ENCODE measurements around the gene NKX2-3. TPM values are rescaled to one million over a fixed set of nuclear protein-coding genes. Genes with fewer than 3 reads are reported as not detected.
A peak's percentile ranks its signal among the peaks of the same experiment; 100 is the strongest.

NKX2-3 gene
- total RNA-seq, 1 experiment from 2014 or later = 0.15 TPM

DNA sequence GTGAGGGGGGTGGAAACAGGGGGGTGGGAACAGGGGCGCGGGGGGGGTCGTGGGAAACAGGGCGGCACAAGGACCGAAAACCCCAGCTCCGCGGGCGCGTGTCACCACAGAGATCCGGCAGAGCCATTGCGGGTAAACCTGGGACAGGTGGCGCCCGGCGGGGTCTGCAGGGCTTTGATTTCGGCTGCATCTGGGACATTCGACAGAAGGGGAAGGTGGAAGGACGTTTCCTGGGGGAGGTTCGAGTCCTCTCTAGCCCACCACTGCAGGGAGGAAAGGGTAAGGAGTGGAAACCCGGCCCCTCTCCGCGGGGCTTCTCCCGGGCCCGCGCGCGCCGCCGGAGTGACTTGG lies 7.5 kb downstream of the NKX2-3 start:
- BruUV-seq (replicated peaks) = no TSS peak
- H3K4me3 ChIP-seq (ENCODE audit: low read depth in 2 of 2, low read length in 2 of 2) = peak overlapping the region; percentile 34 to 38; a peak in 3 of 4 replicates
- in situ Hi-C loops (cut with HindIII; ENCODE audit: low pct_unique_long_range_greater_than_20kb, low sequenced_read_pairs) = no loop called here

DNA sequence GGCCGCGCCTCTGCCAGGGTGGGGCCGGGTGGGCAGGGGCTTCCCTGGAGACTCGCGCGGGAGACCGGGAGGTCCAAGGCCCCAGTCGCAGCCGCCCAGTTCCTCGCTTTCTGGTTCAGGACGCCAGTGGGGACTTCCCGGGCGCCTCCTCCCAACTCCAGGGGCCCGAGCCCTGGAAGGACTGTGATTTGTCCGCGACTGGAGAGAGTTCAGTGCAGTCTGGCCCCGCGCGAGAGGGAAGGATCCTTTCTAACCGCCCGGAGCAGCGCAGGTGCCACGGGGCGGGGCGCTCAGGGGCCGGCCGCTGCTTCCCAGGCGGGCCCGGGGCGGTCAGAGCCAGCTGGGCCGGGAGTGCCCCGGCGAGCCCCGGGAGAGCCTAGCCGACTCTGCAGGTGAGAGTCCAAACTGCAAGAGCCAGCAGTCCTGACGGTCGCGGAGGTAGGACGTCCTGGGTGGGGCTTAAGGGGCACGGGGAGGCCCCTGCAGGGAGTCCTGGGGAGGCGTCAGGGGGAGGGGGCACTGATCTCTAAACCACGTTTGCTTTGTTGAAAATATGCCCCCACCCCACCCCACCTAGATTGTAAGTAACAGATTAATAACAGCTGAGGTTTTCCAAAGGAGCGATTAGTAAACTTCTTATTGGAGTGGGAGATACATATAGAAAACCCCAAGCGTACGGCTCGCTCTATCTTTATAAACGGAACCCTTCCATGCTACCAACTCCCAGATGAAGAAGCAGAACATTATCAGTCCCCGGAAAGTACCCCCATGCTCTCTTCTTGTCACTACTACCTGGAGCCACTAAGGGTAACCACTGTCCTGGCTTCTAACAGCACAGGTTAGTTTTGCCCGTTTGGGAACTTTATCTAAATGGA lies 8.2 kb downstream of the NKX2-3 start:
- BruUV-seq (replicated peaks) = no TSS peak
- peaks cover 5% of the 10 kb centered on the region; the same call in 1 of the 2 replicates for H3K4me1 ChIP-seq (ENCODE audit: control insufficient read depth, insufficient read depth, low read length)
- POLR2A ChIA-PET = no interaction called here
- H3K4me3 ChIP-seq (ENCODE audit: low read depth in 2 of 2, low read length in 2 of 2) = peak overlapping the region; percentile 34 to 38
- ATAC-seq (peak; percentile 74), DNase-seq (ENCODE audit: low read depth, low spot score) (no peak)
- TF ChIP-seq POLR2AphosphoS5 (IDR thresholded peaks at IDR 0.05; ENCODE audit: low read depth, low read length) (no peak), TCF7L2 (IDR thresholded peaks at IDR 0.05; ENCODE audit: low read depth, low read length) (no peak), SIN3A (IDR thresholded peaks at IDR 0.05; ENCODE audit: borderline replicate concordance, insufficient read depth, low read depth, low read length) (no peak)
- TF ChIP-seq, protein P1, sequence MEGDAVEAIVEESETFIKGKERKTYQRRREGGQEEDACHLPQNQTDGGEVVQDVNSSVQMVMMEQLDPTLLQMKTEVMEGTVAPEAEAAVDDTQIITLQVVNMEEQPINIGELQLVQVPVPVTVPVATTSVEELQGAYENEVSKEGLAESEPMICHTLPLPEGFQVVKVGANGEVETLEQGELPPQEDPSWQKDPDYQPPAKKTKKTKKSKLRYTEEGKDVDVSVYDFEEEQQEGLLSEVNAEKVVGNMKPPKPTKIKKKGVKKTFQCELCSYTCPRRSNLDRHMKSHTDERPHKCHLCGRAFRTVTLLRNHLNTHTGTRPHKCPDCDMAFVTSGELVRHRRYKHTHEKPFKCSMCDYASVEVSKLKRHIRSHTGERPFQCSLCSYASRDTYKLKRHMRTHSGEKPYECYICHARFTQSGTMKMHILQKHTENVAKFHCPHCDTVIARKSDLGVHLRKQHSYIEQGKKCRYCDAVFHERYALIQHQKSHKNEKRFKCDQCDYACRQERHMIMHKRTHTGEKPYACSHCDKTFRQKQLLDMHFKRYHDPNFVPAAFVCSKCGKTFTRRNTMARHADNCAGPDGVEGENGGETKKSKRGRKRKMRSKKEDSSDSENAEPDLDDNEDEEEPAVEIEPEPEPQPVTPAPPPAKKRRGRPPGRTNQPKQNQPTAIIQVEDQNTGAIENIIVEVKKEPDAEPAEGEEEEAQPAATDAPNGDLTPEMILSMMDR (IDR thresholded peaks at IDR 0.05) = no peak
- TF ChIP-seq, protein P2, sequence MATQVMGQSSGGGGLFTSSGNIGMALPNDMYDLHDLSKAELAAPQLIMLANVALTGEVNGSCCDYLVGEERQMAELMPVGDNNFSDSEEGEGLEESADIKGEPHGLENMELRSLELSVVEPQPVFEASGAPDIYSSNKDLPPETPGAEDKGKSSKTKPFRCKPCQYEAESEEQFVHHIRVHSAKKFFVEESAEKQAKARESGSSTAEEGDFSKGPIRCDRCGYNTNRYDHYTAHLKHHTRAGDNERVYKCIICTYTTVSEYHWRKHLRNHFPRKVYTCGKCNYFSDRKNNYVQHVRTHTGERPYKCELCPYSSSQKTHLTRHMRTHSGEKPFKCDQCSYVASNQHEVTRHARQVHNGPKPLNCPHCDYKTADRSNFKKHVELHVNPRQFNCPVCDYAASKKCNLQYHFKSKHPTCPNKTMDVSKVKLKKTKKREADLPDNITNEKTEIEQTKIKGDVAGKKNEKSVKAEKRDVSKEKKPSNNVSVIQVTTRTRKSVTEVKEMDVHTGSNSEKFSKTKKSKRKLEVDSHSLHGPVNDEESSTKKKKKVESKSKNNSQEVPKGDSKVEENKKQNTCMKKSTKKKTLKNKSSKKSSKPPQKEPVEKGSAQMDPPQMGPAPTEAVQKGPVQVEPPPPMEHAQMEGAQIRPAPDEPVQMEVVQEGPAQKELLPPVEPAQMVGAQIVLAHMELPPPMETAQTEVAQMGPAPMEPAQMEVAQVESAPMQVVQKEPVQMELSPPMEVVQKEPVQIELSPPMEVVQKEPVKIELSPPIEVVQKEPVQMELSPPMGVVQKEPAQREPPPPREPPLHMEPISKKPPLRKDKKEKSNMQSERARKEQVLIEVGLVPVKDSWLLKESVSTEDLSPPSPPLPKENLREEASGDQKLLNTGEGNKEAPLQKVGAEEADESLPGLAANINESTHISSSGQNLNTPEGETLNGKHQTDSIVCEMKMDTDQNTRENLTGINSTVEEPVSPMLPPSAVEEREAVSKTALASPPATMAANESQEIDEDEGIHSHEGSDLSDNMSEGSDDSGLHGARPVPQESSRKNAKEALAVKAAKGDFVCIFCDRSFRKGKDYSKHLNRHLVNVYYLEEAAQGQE (IDR thresholded peaks at IDR 0.05; ENCODE audit: insufficient read depth in 1 of 2, low read depth in 2 of 2, low read length in 1 of 2) = no peak
- H3K27ac ChIP-seq (ENCODE audit: low read length) = no peak overlapping the region
- in situ Hi-C loops (cut with HindIII; ENCODE audit: low pct_unique_long_range_greater_than_20kb, low sequenced_read_pairs) = no loop called here
- no peaks in the 10 kb centered on the region for H3K9me3 ChIP-seq (ENCODE audit: control insufficient read depth, insufficient read depth, low read depth, low read length)
- no peaks in the 10 kb centered on the region for H3K36me3 ChIP-seq (ENCODE audit: control insufficient read depth, insufficient read depth, low read length)
- CTCF ChIA-PET = no interaction called here
- peaks cover 32% of the 10 kb centered on the region for H3K27me3 ChIP-seq (ENCODE audit: control insufficient read depth, insufficient read depth, low read length)
- intact Hi-C loops (cut with micrococcal nuclease; ENCODE audit: unreplicated experiment) = no loop called here

More for the DNA sequence above, 7.5 kb downstream of the NKX2-3 start:
- Histone ChIP-seq H3K4me1 (ENCODE audit: control insufficient read depth, insufficient read depth, low read length) (peaks cover 5% of the 10 kb centered on the region; the same call in 1 of the 2 replicates), H3K9me3 (ENCODE audit: control insufficient read depth, insufficient read depth, low read depth, low read length) (no peaks in the 10 kb centered on the region), H3K27me3 (ENCODE audit: control insufficient read depth, insufficient read depth, low read length) (peaks cover 33% of the 10 kb centered on the region), H3K27ac (ENCODE audit: low read length) (no peak overlapping the region), H3K36me3 (ENCODE audit: control insufficient read depth, insufficient read depth, low read length) (no peaks in the 10 kb centered on the region)
- POLR2A ChIA-PET = no interaction called here
- TF ChIP-seq TCF7L2 (IDR thresholded peaks at IDR 0.05; ENCODE audit: low read depth, low read length) = no peak
- ATAC-seq (no peak), DNase-seq (ENCODE audit: low read depth, low spot score) (no peak)
- CTCF ChIA-PET = no interaction called here
- intact Hi-C loops (cut with micrococcal nuclease; ENCODE audit: unreplicated experiment) = no loop called here

DNA sequence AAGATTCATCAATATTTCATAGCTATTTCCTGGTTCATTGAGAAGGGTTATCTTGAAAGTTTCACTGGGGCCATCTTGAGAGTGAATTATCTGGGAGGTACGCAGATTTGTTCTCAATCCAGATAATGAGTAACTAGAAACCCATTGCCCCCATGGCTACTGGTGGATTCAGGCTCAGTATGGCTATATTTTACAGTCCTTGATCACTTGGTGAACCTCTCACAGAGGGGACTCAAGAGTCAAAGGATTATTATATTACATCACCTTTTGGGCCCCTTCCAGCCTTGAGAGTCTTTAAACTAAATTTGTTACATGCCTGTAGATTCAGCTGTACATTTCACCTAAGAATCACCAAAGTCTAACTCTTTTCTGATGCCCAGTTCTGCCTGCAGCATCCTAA lies 11.6 kb downstream of the NKX2-3 start:
- no peak for ATAC-seq
- Histone ChIP-seq H3K27me3 (ENCODE audit: control insufficient read depth, insufficient read depth, low read length) (peaks cover 43% of the 10 kb centered on the region), H3K4me3 (ENCODE audit: low read depth in 2 of 2, low read length in 2 of 2) (no peak overlapping the region), H3K9me3 (ENCODE audit: control insufficient read depth, insufficient read depth, low read depth, low read length) (no peaks in the 10 kb centered on the region), H3K27ac (ENCODE audit: low read length) (no peak overlapping the region), H3K4me1 (ENCODE audit: control insufficient read depth, insufficient read depth, low read length) (peaks cover 5% of the 10 kb centered on the region), H3K36me3 (ENCODE audit: control insufficient read depth, insufficient read depth, low read length) (no peaks in the 10 kb centered on the region)
- CTCF ChIA-PET = interaction anchor here (2.7 kb wide), 1 partner anchor 16 kb away, joined by 9 read pairs; no protein-coding TSS in a partner anchor
- TF ChIP-seq, protein P1 (IDR thresholded peaks at IDR 0.05) = no peak
- TF ChIP-seq POLR2AphosphoS5 (IDR thresholded peaks at IDR 0.05; ENCODE audit: low read depth, low read length) (no peak), TCF7L2 (IDR thresholded peaks at IDR 0.05; ENCODE audit: low read depth, low read length) (no peak), SIN3A (IDR thresholded peaks at IDR 0.05; ENCODE audit: borderline replicate concordance, insufficient read depth, low read depth, low read length) (no peak)
- TF ChIP-seq, protein P2 (IDR thresholded peaks at IDR 0.05; ENCODE audit: insufficient read depth in 1 of 2, low read depth in 2 of 2, low read length in 1 of 2) = no peak
- no peak for DNase-seq (ENCODE audit: low read depth, low spot score)
- POLR2A ChIA-PET = no interaction called here
- in situ Hi-C loops (cut with HindIII; ENCODE audit: low pct_unique_long_range_greater_than_20kb, low sequenced_read_pairs) (no loop called here), intact Hi-C loops (cut with micrococcal nuclease; ENCODE audit: unreplicated experiment) (no loop called here)
- BruUV-seq (replicated peaks) = no TSS peak

All from Panc1 (cell line).